CD14-positive monocyte (primary cell): Measurements from ENCODE around the gene WDR4. TPM values are rescaled to one million over a fixed set of nuclear protein-coding genes. Genes with fewer than 3 reads are reported as not detected.
A peak's percentile ranks its signal among the peaks of the same experiment; 100 is the strongest.
"Not testable (repeated sequence)": the region's sequence is repeated elsewhere in the genome, so short reads cannot be mapped to it uniquely, and the experiment has no call there.

Experiments used
- DNase-seq, 3 donors: peaks; one replicate each; pipeline ENCODE4 v3.0.0-alpha.2; 2011 to 2022
- H2AFZ ChIP-seq: 2 replicates; pipeline ENCODE4 v1.6.0; 2012; ENCODE audit warnings: mild to moderate bottlenecking, low read depth, low read length, inconsistent platforms; ENCODE audit not compliant: insufficient read depth, poor library complexity, severe bottlenecking
- H3K27ac ChIP-seq, 2 donors: 1 replicate in 1 of 2; 2 replicates in 1 of 2; pipeline ENCODE4 v1.5.1; 2012 to 2013; ENCODE audit warnings: low read length in 2 of 2, control low read depth in 1 of 2, inconsistent platforms in 1 of 2, low read depth in 1 of 2, mild to moderate bottlenecking in 1 of 2
- H3K27me3 ChIP-seq, 2 donors: one replicate each; pipeline versions ENCODE4 v1.6.0 to v1.6.1; 2011 to 2013; ENCODE audit warnings: low read length in 2 of 2; ENCODE audit not compliant: control insufficient read depth in 2 of 2, insufficient read depth in 2 of 2
- H3K36me3 ChIP-seq, 2 donors: replicated peaks in 1 of 2; 1 replicate in 1 of 2; 2 replicates in 1 of 2; pipeline versions ENCODE4 v1.5.1 to v1.6.1; 2012 to 2013; ENCODE audit warnings: low read length in 2 of 2, control low read depth in 1 of 2, inconsistent platforms in 1 of 2, mild to moderate bottlenecking in 1 of 2; ENCODE audit not compliant: insufficient read depth in 2 of 2, control insufficient read depth in 1 of 2
- H3K4me1 ChIP-seq, 2 donors: 1 replicate in 1 of 2; 2 replicates in 1 of 2; pipeline versions ENCODE4 v1.5.1 to v1.6.1; 2012 to 2013; ENCODE audit warnings: low read length in 2 of 2, control low read depth in 1 of 2, inconsistent platforms in 1 of 2, mild to moderate bottlenecking in 1 of 2, moderate library complexity in 1 of 2; ENCODE audit not compliant: insufficient read depth in 2 of 2, control insufficient read depth in 1 of 2
- H3K4me2 ChIP-seq: replicated peaks from 2 replicates; pipeline ENCODE3; 2012; ENCODE audit warnings: low read length, moderate library complexity, mild to moderate bottlenecking; ENCODE audit not compliant: poor library complexity, severe bottlenecking; ENCODE audit errors: extremely low read depth
- H3K4me3 ChIP-seq, 3 experiments: fragments of 200-600 bp in 1 of 3; sonication (generic) in 1 of 3; replicated peaks in 1 of 3; 1 replicate in 2 of 3; 2 replicates in 1 of 3; pipeline ENCODE4 v1.5.1; 2011 to 2013; ENCODE audit warnings: low read length in 3 of 3, mild to moderate bottlenecking in 3 of 3, control low read depth in 2 of 3, low read depth in 2 of 3, inconsistent platforms in 1 of 3, moderate library complexity in 1 of 3
- H3K79me2 ChIP-seq: 2 replicates; pipeline ENCODE4 v1.6.0; 2012; ENCODE audit warnings: mild to moderate bottlenecking, control low read depth, inconsistent platforms, low read length, moderate library complexity; ENCODE audit not compliant: insufficient read depth
- H3K9ac ChIP-seq: 2 replicates; pipeline ENCODE4 v1.6.0; 2017; ENCODE audit warnings: low read length, mild to moderate bottlenecking; ENCODE audit not compliant: insufficient read depth, poor library complexity, severe bottlenecking
- H3K9me3 ChIP-seq, 2 donors: replicated peaks in 1 of 2; 1 replicate in 1 of 2; 2 replicates in 1 of 2; pipeline versions ENCODE4 v1.5.1 to v1.6.1; 2012 to 2013; ENCODE audit warnings: low read length in 2 of 2, control low read depth in 1 of 2; ENCODE audit not compliant: control insufficient read depth in 1 of 2, insufficient read depth in 1 of 2
- H4K20me1 ChIP-seq: 2 replicates; pipeline ENCODE4 v1.6.0; 2012; ENCODE audit warnings: mild to moderate bottlenecking, low read length, control low read depth, moderate library complexity; ENCODE audit not compliant: insufficient read depth
- H3K27ac Mint-ChIP-seq, 7 donors: one replicate each; pipeline ENCODE4 v1.8.0; 2020; ENCODE audit warnings: mild to moderate bottlenecking in 7 of 7, mixed read lengths in 7 of 7, moderate library complexity in 6 of 7, inconsistent platforms in 2 of 7
- H3K27me3 Mint-ChIP-seq, 3 donors: one replicate each; pipeline ENCODE4 v1.8.0; 2021 to 2022; ENCODE audit warnings: low read depth in 3 of 3, mild to moderate bottlenecking in 3 of 3, mixed read lengths in 3 of 3, moderate library complexity in 3 of 3, inconsistent platforms in 1 of 3
- H3K36me3 Mint-ChIP-seq, 2 donors: one replicate each; pipeline ENCODE4 v1.8.0; 2020; ENCODE audit warnings: mixed read lengths in 2 of 2, inconsistent platforms in 1 of 2, mild to moderate bottlenecking in 1 of 2
- H3K4me1 Mint-ChIP-seq: one replicate; pipeline ENCODE4 v1.8.0; 2020; ENCODE audit warnings: mild to moderate bottlenecking, mixed read lengths
- H3K4me3 Mint-ChIP-seq, 2 donors: one replicate each; pipeline ENCODE4 v1.8.0; 2020; ENCODE audit warnings: mild to moderate bottlenecking in 2 of 2, mixed read lengths in 2 of 2, moderate library complexity in 1 of 2
- H3K9me3 Mint-ChIP-seq, 7 donors: one replicate each; pipeline ENCODE4 v1.8.0; 2020 to 2022; ENCODE audit warnings: mixed read lengths in 7 of 7, mild to moderate bottlenecking in 6 of 7, moderate library complexity in 6 of 7, inconsistent platforms in 2 of 7
- CTCF ChIP-seq: fragments of 200-600 bp; IDR thresholded peaks from one replicate; pipeline ENCODE4 v1.8.0; 2022; ENCODE audit warnings: antibody characterized with exemption, mild to moderate bottlenecking
- WGBS: methylation state at CpG from one replicate; pipeline ENCODE4 v1.1.5; 2013; ENCODE audit warnings: missing lambda C conversion rate; ENCODE audit not compliant: insufficient coverage; 5-methylcytosine and 5-hydroxymethylcytosine counted together
- intact Hi-C, 2 donors: fragments of 100-400 bp; cut with micrococcal nuclease; formaldehyde crosslinking; loops; one replicate each; pipeline versions ENCODE4 v1.15.0 to v1.15.1; 2023
- polyA plus RNA-seq, 3 donors: library from polyadenylated mRNA; depleted of rRNA in 1 of 3; unstranded in 2 of 3; stranded (reverse) in 1 of 3; fragments of 300-500 nt in 2 of 3; fragments of >200 nt in 1 of 3; fragmentation: Illumina TruSeq in 2 of 3; gene quantifications; 1 replicate in 2 of 3; 2 replicates in 1 of 3; pipeline ENCODE4 v1.2.3, GENCODE V29; 2012 to 2021

WDR4 gene
- polyA plus RNA-seq, 3 donors, result 2.9 to 7.0 (median 3.6) TPM

- no peak for TF ChIP-seq CTCF
- Mint-ChIP-seq H3K36me3 (peaks cover 0 to 4% of the 10 kb centered on the region in 2 donors), H3K4me3 (no peak overlapping the region), H3K9me3 (peaks cover 0 to 7% (median 0%) of the 10 kb centered on the region in 7 donors), H3K27ac (no peak overlapping the region), H3K27me3 (peaks cover 35 to 44% (median 35%) of the 10 kb centered on the region in 3 donors), H3K4me1 (peaks cover 10% of the 10 kb centered on the region)
- H4K20me1 ChIP-seq, result no peaks in the 10 kb centered on the region
- intact Hi-C loops, result no loop called here
- H3K4me1 ChIP-seq, result no peaks in the 10 kb centered on the region
- H2AFZ ChIP-seq, result no peak overlapping the region
- no peaks in the 10 kb centered on the region for H3K9me3 ChIP-seq
- peaks cover 0 to under 1% of the 10 kb centered on the region in 2 donors for H3K36me3 ChIP-seq
- H3K79me2 ChIP-seq, result no peaks in the 10 kb centered on the region
- no peak overlapping the region for H3K4me3 ChIP-seq
- no peak overlapping the region for H3K27ac ChIP-seq
- no peak overlapping the region for H3K9ac ChIP-seq
- WGBS, result 94% methylated on average over 11 of the region's 23 CpGs
- peaks cover 6 to 22% of the 10 kb centered on the region in 2 donors for H3K27me3 ChIP-seq
- DNase-seq, result no peak
- H3K4me2 ChIP-seq, result no peak overlapping the region
These were observed 45.2 kb downstream of the WDR4 start for GRCh38 chr21:42833859-42834725.

DNA sequence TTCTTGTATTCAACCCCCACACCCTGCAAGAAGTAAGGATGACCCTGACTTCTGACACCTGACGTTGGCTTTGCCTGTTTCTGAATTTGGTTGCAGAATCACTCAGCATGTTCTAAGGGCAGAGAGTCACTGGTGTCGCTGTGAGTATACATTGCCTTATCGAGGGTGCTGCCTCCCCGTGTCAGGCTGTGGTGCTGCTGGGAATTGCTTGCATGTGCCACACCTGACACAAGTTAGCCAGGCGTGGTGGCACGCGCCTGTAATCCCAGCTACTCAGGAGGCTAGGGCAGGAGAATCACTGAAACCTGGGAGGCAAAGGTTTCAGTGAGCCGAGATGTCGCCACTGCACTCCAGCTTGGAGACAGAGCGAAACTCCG is 45.9 kb downstream of the WDR4 start:
- Histone ChIP-seq H3K4me2 (no peak overlapping the region), H3K36me3 (no peaks in the 10 kb centered on the region), H3K79me2 (no peaks in the 10 kb centered on the region), H3K27ac (no peak overlapping the region), H2AFZ (no peak overlapping the region), H3K4me1 (no peaks in the 10 kb centered on the region), H4K20me1 (no peaks in the 10 kb centered on the region), H3K27me3 (peaks cover 6 to 22% of the 10 kb centered on the region in 2 donors), H3K9ac (no peak overlapping the region), H3K4me3 (no peak overlapping the region), H3K9me3 (no peaks in the 10 kb centered on the region)
- intact Hi-C loops, result no loop called here
- no peak overlapping the region for H3K27ac Mint-ChIP-seq
- no peak for DNase-seq
- peaks cover 0 to 7% (median 0%) of the 10 kb centered on the region in 7 donors for H3K9me3 Mint-ChIP-seq
- peaks cover 35 to 49% (median 37%) of the 10 kb centered on the region in 3 donors for H3K27me3 Mint-ChIP-seq
- peak overlapping the region in 1 of 2 donors; percentile 67 for H3K4me3 Mint-ChIP-seq
- H3K36me3 Mint-ChIP-seq, result peaks cover 0 to 2% of the 10 kb centered on the region in 2 donors
- peaks cover 10% of the 10 kb centered on the region for H3K4me1 Mint-ChIP-seq
- WGBS, result 50% methylated on average over 10 of the region's 11 CpGs
- no peak for TF ChIP-seq CTCF

DNA sequence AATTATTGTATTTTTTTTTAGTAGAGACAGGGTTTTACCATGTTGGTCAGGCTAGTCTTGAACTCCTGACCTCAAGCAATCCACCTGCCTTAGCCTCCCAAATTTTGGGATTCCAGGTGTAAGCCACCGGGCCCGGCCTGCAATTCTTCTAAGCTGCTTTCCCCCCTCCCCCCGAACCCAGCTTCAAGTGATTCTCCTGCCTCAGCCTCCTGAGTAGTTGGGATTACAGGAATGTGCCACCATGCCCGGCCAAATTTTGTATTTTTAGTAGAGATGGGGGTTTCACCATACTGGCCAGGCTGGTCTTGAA is 47.1 kb downstream of the WDR4 start:
- H3K9me3 Mint-ChIP-seq, H3K4me2 ChIP-seq, DNase-seq, H3K9me3 ChIP-seq, H3K9ac ChIP-seq, intact Hi-C loops, H3K4me1 Mint-ChIP-seq, H3K79me2 ChIP-seq, H4K20me1 ChIP-seq, H3K4me1 ChIP-seq, H3K4me3 ChIP-seq, H3K36me3 Mint-ChIP-seq, H3K36me3 ChIP-seq, H3K27ac ChIP-seq, H3K27ac Mint-ChIP-seq, H2AFZ ChIP-seq: not testable (repeated sequence)
- WGBS, result 83% methylated on average over 1 of the region's 4 CpGs
- peaks cover 6 to 22% of the 10 kb centered on the region in 2 donors for H3K27me3 ChIP-seq
- Mint-ChIP-seq H3K4me3 (peak overlapping the region in 1 of 2 donors; percentile 21), H3K27me3 (peaks cover 37 to 51% (median 37%) of the 10 kb centered on the region in 3 donors)
